Calu3 (cell line): ENCODE measurements around the gene TBPL2. TPM values are rescaled to one million over a fixed set of nuclear protein-coding genes. Genes with fewer than 3 reads are reported as not detected.

Experiments
- BruUV-seq: library from RNA; stranded (reverse); fragments of 400-500 nt; replicated peaks from 2 replicates; lab custom pipeline; 2021; lab: Mats Ljungman, UMichigan
- CTCF ChIA-PET: fragments of 300-600 bp; sonication (Branson Sonifier 250); formaldehyde crosslinking; loops from one replicate; lab custom pipeline; 2022; ENCODE audit warnings: antibody characterized with exemption; lab: Charles Lee
- DNase-seq: peaks from one replicate; pipeline ENCODE4 v3.0.0; 2022
- H3K27ac Mint-ChIP-seq: one replicate; pipeline ENCODE4 v1.8.0; 2022; ENCODE audit warnings: mixed read lengths; ENCODE audit not compliant: unreplicated experiment
- H3K27me3 Mint-ChIP-seq: one replicate; pipeline ENCODE4 v1.8.0; 2022; ENCODE audit warnings: mixed read lengths; ENCODE audit not compliant: unreplicated experiment
- H3K36me3 Mint-ChIP-seq: one replicate; pipeline ENCODE4 v1.8.0; 2022; ENCODE audit warnings: mild to moderate bottlenecking, moderate library complexity, mixed read lengths; ENCODE audit not compliant: insufficient read depth, unreplicated experiment
- H3K4me1 Mint-ChIP-seq: one replicate; pipeline ENCODE4 v1.8.0; 2022; ENCODE audit warnings: mild to moderate bottlenecking, low read depth, mixed read lengths; ENCODE audit not compliant: unreplicated experiment
- H3K4me3 Mint-ChIP-seq: one replicate; pipeline ENCODE4 v1.8.0; 2022; ENCODE audit warnings: mild to moderate bottlenecking, low read depth, moderate library complexity, mixed read lengths; ENCODE audit not compliant: unreplicated experiment
- H3K9me3 Mint-ChIP-seq: one replicate; pipeline ENCODE4 v1.8.0; 2022; ENCODE audit warnings: low read depth, mixed read lengths; ENCODE audit not compliant: unreplicated experiment
- CTCF ChIP-seq: fragments of 200-600 bp; IDR thresholded peaks from one replicate; pipeline ENCODE4 v1.8.0; 2022; ENCODE audit warnings: antibody characterized with exemption; ENCODE audit not compliant: unreplicated experiment
- intact Hi-C: fragments of 100-400 bp; cut with micrococcal nuclease; formaldehyde crosslinking; loops from one replicate; pipeline ENCODE4 v1.10.0; 2022; ENCODE audit not compliant: unreplicated experiment
- total RNA-seq: library from RNA; stranded (reverse); gene quantifications from 2 replicates; pipeline ENCODE4 v1.2.3, GENCODE V29; 2022

The TBPL2 gene
- total RNA-seq, 1 experiment from 2014 or later: not detected

GRCh38 chr14:55410876-55411275, 29.5 kb downstream of the TBPL2 start:
- intact Hi-C loops: no loop called here
- peak overlapping the region; percentile 84 for H3K4me3 Mint-ChIP-seq
- H3K4me1 Mint-ChIP-seq: peaks cover 12% of the 10 kb centered on the region
- no peaks in the 10 kb centered on the region for H3K27me3 Mint-ChIP-seq
- H3K9me3 Mint-ChIP-seq: no peaks in the 10 kb centered on the region
- peak overlapping the region; percentile 75 for H3K27ac Mint-ChIP-seq
- BruUV-seq: no TSS peak
- no peak for DNase-seq
- CTCF ChIA-PET: interaction anchor here (0.6 to 0.7 kb wide), 2 partner anchors 26 to 189 kb away, joined by 3 read pairs; no protein-coding TSS in a partner anchor
- peaks cover 13% of the 10 kb centered on the region for H3K36me3 Mint-ChIP-seq
- TF ChIP-seq CTCF: no peak

GRCh38 chr14:55404173-55404854, 36.1 kb downstream of the TBPL2 start:
- H3K4me1 Mint-ChIP-seq: peaks cover 2% of the 10 kb centered on the region
- intact Hi-C loops: no loop called here
- TF ChIP-seq CTCF: no peak
- H3K27ac Mint-ChIP-seq: no peak overlapping the region
- H3K27me3 Mint-ChIP-seq: no peaks in the 10 kb centered on the region
- H3K9me3 Mint-ChIP-seq: no peaks in the 10 kb centered on the region
- no TSS peak for BruUV-seq
- no peak for DNase-seq
- H3K4me3 Mint-ChIP-seq: no peak overlapping the region
- peaks cover 5% of the 10 kb centered on the region for H3K36me3 Mint-ChIP-seq
- CTCF ChIA-PET: no interaction called here

- Mint-ChIP-seq H3K4me1 (peaks cover 8% of the 10 kb centered on the region), H3K4me3 (no peak overlapping the region), H3K9me3 (no peaks in the 10 kb centered on the region), H3K27me3 (no peaks in the 10 kb centered on the region), H3K36me3 (peaks cover 5% of the 10 kb centered on the region), H3K27ac (no peak overlapping the region)
- DNase-seq: no peak
- BruUV-seq: no TSS peak
- TF ChIP-seq CTCF: no peak
- CTCF ChIA-PET: no interaction called here
- intact Hi-C loops: no loop called here
Observed at GRCh38 chr14:55401751-55402150, 38.7 kb downstream of the TBPL2 start.

- no peak overlapping the region for H3K27ac Mint-ChIP-seq
- no peak for DNase-seq
- BruUV-seq: no TSS peak
- peaks cover 5% of the 10 kb centered on the region for H3K36me3 Mint-ChIP-seq
- CTCF ChIA-PET: interaction anchor here (0.6 kb wide), 1 partner anchor 28 kb away, joined by 3 read pairs; no protein-coding TSS in a partner anchor
- H3K4me1 Mint-ChIP-seq: peaks cover 8% of the 10 kb centered on the region
- H3K27me3 Mint-ChIP-seq: no peaks in the 10 kb centered on the region
- intact Hi-C loops: no loop called here
- no peak overlapping the region for H3K4me3 Mint-ChIP-seq
- no peak for TF ChIP-seq CTCF
- no peaks in the 10 kb centered on the region for H3K9me3 Mint-ChIP-seq
Observed at GRCh38 chr14:55399852-55400251, 40.6 kb downstream of the TBPL2 start.
